Spleen (tissue), 11 donors: ENCODE results near the gene GALNTL6. TPM values are rescaled to one million over a fixed set of nuclear protein-coding genes. Genes with fewer than 3 reads are reported as not detected.

Experiments
- DNase-seq: peaks from one replicate; pipeline ENCODE4 v3.0.0-alpha.2; 2020
- H3K27ac ChIP-seq, 8 donors: fragments of 200-600 bp; sonication (generic) in 7 of 8; 1 replicate in 4 of 8; 2 replicates in 4 of 8; pipeline versions ENCODE4 v1.5.0 to v1.8.0; 2016 to 2021; ENCODE audit warnings: inconsistent platforms in 4 of 8, mild to moderate bottlenecking in 4 of 8, moderate library complexity in 1 of 8
- H3K27me3 ChIP-seq, 7 donors: fragments of 200-600 bp; sonication (generic) in 6 of 7; replicated peaks in 1 of 7; 1 replicate in 4 of 7; 2 replicates in 3 of 7; pipeline versions ENCODE4 v1.5.0 to v1.8.0; 2016 to 2021; ENCODE audit warnings: inconsistent platforms in 3 of 7, mild to moderate bottlenecking in 1 of 7
- H3K36me3 ChIP-seq, 6 donors: fragments of 200-600 bp; sonication (generic) in 5 of 6; 1 replicate in 4 of 6; 2 replicates in 2 of 6; pipeline versions ENCODE4 v1.5.0 to v1.8.0; 2016 to 2021; ENCODE audit warnings: inconsistent platforms in 2 of 6
- H3K4me1 ChIP-seq, 6 donors: fragments of 200-600 bp; sonication (generic) in 5 of 6; 1 replicate in 3 of 6; 2 replicates in 3 of 6; pipeline versions ENCODE4 v1.5.0 to v1.8.0; 2016 to 2021; ENCODE audit warnings: inconsistent platforms in 3 of 6
- H3K4me3 ChIP-seq, 8 donors: fragments of 200-600 bp; sonication (generic) in 7 of 8; 1 replicate in 4 of 8; 2 replicates in 4 of 8; pipeline versions ENCODE4 v1.5.0 to v1.8.0; 2016 to 2021; ENCODE audit warnings: inconsistent platforms in 4 of 8, mild to moderate bottlenecking in 4 of 8, moderate library complexity in 2 of 8
- H3K9me3 ChIP-seq, 8 donors: fragments of 200-600 bp; sonication (generic) in 7 of 8; 1 replicate in 4 of 8; 2 replicates in 4 of 8; pipeline versions ENCODE4 v1.5.0 to v1.8.0; 2016 to 2021; ENCODE audit warnings: inconsistent platforms in 4 of 8
- POLR2A ChIP-seq, 3 donors: fragments of 450-650 bp; IDR thresholded peaks; one replicate each; pipeline ENCODE4 v1.5.1; 2017; ENCODE audit warnings: antibody characterized with exemption in 3 of 3, mild to moderate bottlenecking in 1 of 3
- POLR2AphosphoS5 ChIP-seq, 3 donors: sonication (generic); formaldehyde crosslinking; IDR thresholded peaks; one replicate each; pipeline ENCODE4 v1.5.1; 2017; ENCODE audit warnings: antibody characterized with exemption in 3 of 3
- WGBS, 5 donors: extraction: QIAGEN DNeasy Blood & Tissue Kit in 3 of 5; methylation state at CpG; one replicate each; pipeline versions ENCODE4 v1.1.5 to v1.1.7; 2013 to 2018; 5-methylcytosine and 5-hydroxymethylcytosine counted together
- intact Hi-C: fragments of 100-400 bp; cut with DNase I; formaldehyde crosslinking; loops from one replicate; pipeline ENCODE4 v1.15.0; 2023; ENCODE audit warnings: low total_unique reads
- polyA plus RNA-seq, 3 donors: library from polyadenylated mRNA; stranded (reverse); fragments of 200-250 nt; gene quantifications; one replicate each; pipeline ENCODE4 v1.2.1, GENCODE V29; 2013
- total RNA-seq, 7 donors: library from RNA; depleted of rRNA in 3 of 7; stranded (reverse); fragments of >200 nt in 3 of 7; fragmentation: NEBNext Ultra II Directional in 4 of 7; extraction: Animal tissue kit (Norgen Biotek cat#: 25700) in 4 of 7; gene quantifications; one replicate each; pipeline versions ENCODE4 v1.1.0 to v1.2.1, GENCODE V29; 2016 to 2021
- TF ChIP-seq, protein P1 (sequence below), 11 experiments: fragments of 200-600 bp in 7 of 11; fragments of 450-650 bp in 4 of 11; sonication (generic) in 4 of 11; IDR thresholded peaks in 8 of 11; conservative IDR thresholded peaks in 3 of 11; 1 replicate in 7 of 11; 2 replicates in 4 of 11; pipeline versions ENCODE4 v1.4.0 to v1.8.0; 2016 to 2021; ENCODE audit warnings: antibody characterized with exemption in 11 of 11, inconsistent platforms in 4 of 11, mild to moderate bottlenecking in 1 of 11
- donor health status: healthy with polysubstance abuse.
- donor health status: DM: no; HTN: no; CAD: no; lungs with moderate emphysema.
- donor health status: DM: no; HTN: no; CAD: no.
- donor health status: Bipolar disorder and iron deficiency.
- donor health status: healthy.
- donor health status: DM: no; HTN: no; CAD: no.
- donor health status: DM: yes; HTN: yes; CAD: no.

Gene GALNTL6
- total and polyA plus RNA-seq, 10 donors, result 3.2 to 12.5 (median 7.1) TPM

DNA sequence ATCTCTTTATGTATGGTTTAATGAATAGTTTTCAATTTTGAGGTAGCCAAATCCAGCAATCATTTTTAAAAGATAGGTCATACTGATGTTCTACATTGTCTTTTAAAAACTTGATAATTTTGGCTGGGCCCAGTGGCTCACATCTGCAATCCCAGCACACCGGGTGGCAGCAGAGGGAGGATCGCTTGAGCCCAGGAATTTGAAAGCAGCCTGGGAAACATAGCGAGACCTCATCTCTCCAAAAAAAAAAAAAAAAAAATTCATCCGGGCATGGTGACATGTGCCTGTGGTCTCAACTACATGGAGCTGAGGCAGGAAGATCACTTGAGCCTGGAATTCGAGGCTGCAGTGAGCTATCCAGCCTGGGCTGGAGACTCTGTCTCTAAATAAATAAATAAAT lies 419.8 kb downstream of the GALNTL6 start:
- TF ChIP-seq, protein P1, sequence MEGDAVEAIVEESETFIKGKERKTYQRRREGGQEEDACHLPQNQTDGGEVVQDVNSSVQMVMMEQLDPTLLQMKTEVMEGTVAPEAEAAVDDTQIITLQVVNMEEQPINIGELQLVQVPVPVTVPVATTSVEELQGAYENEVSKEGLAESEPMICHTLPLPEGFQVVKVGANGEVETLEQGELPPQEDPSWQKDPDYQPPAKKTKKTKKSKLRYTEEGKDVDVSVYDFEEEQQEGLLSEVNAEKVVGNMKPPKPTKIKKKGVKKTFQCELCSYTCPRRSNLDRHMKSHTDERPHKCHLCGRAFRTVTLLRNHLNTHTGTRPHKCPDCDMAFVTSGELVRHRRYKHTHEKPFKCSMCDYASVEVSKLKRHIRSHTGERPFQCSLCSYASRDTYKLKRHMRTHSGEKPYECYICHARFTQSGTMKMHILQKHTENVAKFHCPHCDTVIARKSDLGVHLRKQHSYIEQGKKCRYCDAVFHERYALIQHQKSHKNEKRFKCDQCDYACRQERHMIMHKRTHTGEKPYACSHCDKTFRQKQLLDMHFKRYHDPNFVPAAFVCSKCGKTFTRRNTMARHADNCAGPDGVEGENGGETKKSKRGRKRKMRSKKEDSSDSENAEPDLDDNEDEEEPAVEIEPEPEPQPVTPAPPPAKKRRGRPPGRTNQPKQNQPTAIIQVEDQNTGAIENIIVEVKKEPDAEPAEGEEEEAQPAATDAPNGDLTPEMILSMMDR (IDR thresholded peaks at IDR 0.05 in 8 of 11, conservative IDR thresholded peaks at IDR 0.05 in 3 of 11), result no peak
- TF ChIP-seq POLR2AphosphoS5 (IDR thresholded peaks at IDR 0.05) (no peak), POLR2A (IDR thresholded peaks at IDR 0.05) (no peak)
- no peak overlapping the region for H3K27ac ChIP-seq
- H3K4me1 ChIP-seq, result no peaks in the 10 kb centered on the region
- H3K36me3 ChIP-seq, result no peaks in the 10 kb centered on the region
- H3K9me3 ChIP-seq, result peaks cover 0 to 3% (median 0%) of the 10 kb centered on the region in 8 donors
- no peak overlapping the region for H3K4me3 ChIP-seq
- WGBS, 5 donors, result 58 to 77% (median 71%) methylated on average over 5 of the region's 5 CpGs
- no peak for DNase-seq
- H3K27me3 ChIP-seq, result no peaks in the 10 kb centered on the region
- intact Hi-C loops, result no loop called here

DNA sequence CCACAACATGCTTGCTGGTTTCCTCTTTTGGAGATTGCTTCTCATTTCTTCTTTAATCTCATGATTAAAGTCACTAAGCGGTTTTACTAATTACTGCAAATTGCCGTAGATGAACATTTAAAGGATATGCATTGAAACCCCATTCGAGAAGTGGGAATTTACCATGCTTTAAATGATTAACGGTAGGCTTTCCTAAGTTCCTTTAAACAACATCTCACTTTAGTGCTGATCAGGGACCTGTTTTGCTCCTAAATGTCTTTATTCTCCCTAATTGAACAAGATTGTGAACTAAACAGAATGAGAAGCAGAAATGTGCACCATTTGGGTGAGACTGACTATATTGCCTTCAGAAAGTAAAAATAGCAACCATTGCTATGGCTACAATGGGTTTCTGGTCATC lies 430.3 kb downstream of the GALNTL6 start:
- Histone ChIP-seq H3K27me3 (no peaks in the 10 kb centered on the region), H3K4me3 (no peak overlapping the region), H3K4me1 (no peaks in the 10 kb centered on the region), H3K27ac (no peak overlapping the region), H3K9me3 (no peaks in the 10 kb centered on the region), H3K36me3 (no peaks in the 10 kb centered on the region)
- WGBS, 5 donors, result 82 to 94% (median 89%) methylated on average over 4 of the region's 4 CpGs
- TF ChIP-seq POLR2A (IDR thresholded peaks at IDR 0.05), result no peak
- TF ChIP-seq POLR2AphosphoS5 (IDR thresholded peaks at IDR 0.05), result no peak
- TF ChIP-seq, protein P1 (IDR thresholded peaks at IDR 0.05 in 8 of 11, conservative IDR thresholded peaks at IDR 0.05 in 3 of 11), result no peak
- intact Hi-C loops, result no loop called here
- no peak for DNase-seq

DNA sequence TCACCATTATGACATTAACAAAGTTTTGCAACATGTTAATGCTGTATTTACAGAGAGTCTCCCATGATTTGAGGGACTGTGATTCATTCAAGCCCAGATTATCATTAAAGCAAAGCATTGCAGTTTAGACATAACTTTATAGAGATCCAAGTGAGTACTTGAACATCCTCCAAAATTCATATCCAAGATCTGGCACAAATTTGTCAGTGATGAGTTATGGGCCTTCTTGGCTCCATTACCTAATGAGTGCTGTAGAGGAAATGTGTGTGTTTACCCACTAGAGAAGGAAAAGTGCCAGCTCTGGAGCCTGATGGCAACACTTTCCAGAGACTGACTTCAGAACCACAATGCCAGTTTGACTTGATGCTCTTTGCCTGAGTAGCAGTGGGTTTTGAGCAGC lies 432.3 kb downstream of the GALNTL6 start:
- Histone ChIP-seq H3K36me3 (no peaks in the 10 kb centered on the region), H3K4me3 (no peak overlapping the region), H3K27ac (no peak overlapping the region), H3K27me3 (no peaks in the 10 kb centered on the region), H3K9me3 (peaks cover 0 to 12% (median 4%) of the 10 kb centered on the region in 8 donors), H3K4me1 (no peaks in the 10 kb centered on the region)
- no peak for DNase-seq
- intact Hi-C loops, result no loop called here
- TF ChIP-seq, protein P1 (IDR thresholded peaks at IDR 0.05 in 8 of 11, conservative IDR thresholded peaks at IDR 0.05 in 3 of 11), result no peak
- no peak for TF ChIP-seq POLR2AphosphoS5 (IDR thresholded peaks at IDR 0.05)

DNA sequence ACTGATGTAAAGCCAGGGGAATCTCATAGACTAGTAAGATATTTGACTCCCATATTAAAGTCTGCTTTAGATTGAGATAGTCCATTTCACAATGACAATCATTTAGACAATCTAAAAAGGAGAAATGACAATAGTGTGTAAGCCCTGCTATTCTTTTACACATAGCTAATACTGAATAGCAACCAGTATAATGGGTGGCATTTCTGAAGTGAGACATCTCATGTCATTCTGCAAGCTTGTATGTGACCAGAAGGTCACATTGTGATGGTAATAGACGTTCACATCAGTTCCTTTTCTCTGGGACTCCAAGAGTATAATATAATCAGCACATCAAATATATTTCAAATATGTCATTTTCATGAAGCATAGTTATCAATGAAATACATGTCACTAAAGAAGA lies 440.2 kb downstream of the GALNTL6 start:
- TF ChIP-seq POLR2AphosphoS5 (IDR thresholded peaks at IDR 0.05) (no peak), POLR2A (IDR thresholded peaks at IDR 0.05) (no peak)
- TF ChIP-seq, protein P1 (IDR thresholded peaks at IDR 0.05 in 8 of 11, conservative IDR thresholded peaks at IDR 0.05 in 3 of 11), result no peak
- Histone ChIP-seq H3K4me3 (no peak overlapping the region), H3K4me1 (no peaks in the 10 kb centered on the region), H3K9me3 (peaks cover 0 to 16% (median 5%) of the 10 kb centered on the region in 8 donors), H3K27me3 (no peaks in the 10 kb centered on the region), H3K36me3 (no peaks in the 10 kb centered on the region), H3K27ac (no peak overlapping the region)
- DNase-seq, result no peak
- intact Hi-C loops, result no loop called here
- WGBS, 5 donors, result 24 to 49% (median 35%) methylated on average over 1 of the region's 1 CpG
